Activated T-cell treated with anti-CD3 and anti-CD28 coated beads for 4 hours (primary cell): ENCODE data around the gene PCDHB9.
"Not testable (repeated sequence)": the region's sequence is repeated elsewhere in the genome, so short reads cannot be mapped to it uniquely, and the experiment has no call there.

ENCODE experiments used
- DNase-seq: peaks from one replicate; pipeline ENCODE4 v3.0.0-alpha.2; 2020

PCDHB9 gene

DNA sequence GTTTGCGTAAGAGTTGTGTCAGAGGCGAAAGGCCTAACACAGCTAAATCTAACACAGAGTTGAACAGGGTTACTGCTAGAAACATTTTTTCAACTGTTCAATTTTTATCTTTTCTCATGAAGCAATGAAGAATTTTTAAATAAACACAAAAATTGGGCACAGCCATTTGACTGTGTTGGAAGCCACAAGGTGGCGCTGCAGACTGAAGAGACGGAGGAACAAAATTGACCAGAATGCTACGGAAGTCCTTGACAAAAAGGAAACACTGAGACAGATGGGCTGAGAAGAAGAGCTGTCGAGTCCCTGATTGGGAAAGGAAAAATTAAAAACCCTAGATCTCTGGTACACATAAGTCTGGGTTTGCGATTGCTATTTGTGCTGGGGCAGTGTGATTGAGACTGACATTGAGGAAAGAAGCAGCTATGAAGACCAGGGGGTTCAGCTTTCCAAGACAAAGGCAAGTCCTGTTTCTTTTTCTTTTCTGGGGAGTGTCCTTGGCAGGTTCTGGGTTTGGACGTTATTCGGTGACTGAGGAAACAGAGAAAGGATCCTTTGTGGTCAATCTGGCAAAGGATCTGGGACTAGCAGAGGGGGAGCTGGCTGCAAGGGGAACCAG is at the start of gene PCDHB9:
TSS of gene PCDHB9 (plus strand) at position 265 of the 616 bp plus-strand sequence. CDS start at position 423, 158 bp downstream.
- DNase-seq = no peak

DNA sequence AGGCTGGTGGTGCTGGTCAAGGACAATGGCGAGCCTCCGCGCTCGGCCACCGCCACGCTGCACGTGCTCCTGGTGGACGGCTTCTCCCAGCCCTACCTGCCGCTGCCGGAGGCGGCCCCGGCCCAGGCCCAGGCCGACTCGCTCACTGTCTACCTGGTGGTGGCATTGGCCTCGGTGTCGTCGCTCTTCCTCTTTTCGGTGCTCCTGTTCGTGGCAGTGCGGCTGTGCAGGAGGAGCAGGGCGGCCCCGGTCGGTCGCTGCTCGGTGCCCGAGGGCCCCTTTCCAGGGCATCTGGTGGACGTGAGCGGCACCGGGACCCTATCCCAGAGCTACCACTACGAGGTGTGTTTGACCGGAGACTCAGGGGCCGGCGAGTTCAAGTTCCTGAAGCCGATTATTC is 49.6 kb upstream of the PCDHB9 start:
- DNase-seq = not testable (repeated sequence)

DNA sequence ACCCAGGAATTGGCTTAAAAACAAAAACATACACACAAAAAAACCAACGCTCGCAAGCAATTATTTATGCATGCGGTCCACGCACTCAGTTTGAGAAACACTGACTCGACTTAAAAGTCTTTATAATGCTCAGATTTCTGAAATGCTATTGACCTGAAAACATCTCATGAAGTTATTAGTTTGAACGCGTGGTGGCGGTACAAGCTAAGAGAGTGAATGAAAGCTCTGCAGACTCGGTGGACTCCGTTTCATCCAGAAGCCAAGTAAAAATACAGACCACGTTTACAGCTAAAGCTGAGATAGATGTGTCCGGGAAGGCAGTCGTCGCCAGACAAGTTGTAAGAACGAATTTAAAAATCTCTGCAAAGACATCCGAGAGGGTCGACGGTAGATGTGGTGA is 37.1 kb upstream of the PCDHB9 start, which contains the start of gene PCDHB6:
TSS of gene PCDHB6 (plus strand) at position 246 of the 400 bp plus-strand sequence. CDS start 201 bp downstream, outside the sequence.
- no peak for DNase-seq

DNA sequence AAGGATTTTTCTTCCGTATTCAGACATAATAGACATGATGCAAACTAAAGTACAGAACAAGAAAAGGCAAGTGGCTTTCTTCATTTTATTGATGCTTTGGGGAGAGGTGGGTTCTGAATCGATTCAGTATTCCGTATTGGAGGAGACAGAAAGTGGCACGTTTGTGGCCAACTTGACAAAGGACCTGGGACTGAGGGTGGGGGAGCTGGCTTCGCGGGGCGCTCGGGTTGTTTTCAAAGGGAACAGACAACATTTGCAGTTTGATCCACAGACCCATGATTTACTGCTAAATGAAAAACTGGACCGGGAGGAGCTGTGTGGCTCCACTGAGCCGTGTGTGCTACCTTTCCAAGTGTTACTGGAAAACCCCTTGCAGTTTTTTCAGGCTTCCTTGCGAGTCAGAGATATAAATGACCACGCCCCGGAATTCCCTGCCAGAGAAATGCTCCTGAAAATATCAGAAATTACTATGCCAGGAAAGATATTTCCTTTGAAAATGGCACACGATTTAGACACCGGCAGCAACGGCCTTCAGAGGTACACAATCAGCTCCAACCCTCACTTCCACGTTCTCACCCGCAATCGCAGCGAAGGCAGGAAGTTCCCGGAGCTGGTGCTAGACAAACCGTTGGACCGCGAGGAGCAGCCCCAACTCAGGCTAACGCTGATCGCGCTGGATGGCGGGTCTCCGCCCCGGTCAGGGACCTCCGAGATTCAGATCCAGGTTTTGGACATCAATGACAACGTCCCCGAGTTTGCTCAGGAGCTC is 36.6 kb upstream of the PCDHB9 start:
- no peak for DNase-seq

DNA sequence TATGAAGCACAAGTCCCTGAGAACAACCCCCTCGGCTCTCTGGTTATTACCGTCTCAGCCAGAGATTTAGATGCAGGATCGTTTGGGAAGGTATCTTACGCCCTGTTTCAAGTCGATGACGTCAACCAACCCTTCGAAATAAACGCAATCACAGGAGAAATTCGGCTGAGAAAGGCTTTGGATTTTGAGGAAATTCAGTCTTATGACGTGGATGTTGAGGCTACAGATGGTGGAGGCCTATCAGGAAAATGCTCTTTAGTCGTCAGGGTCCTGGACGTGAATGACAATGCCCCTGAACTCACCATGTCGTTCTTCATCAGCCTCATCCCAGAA is 36.0 kb upstream of the PCDHB9 start:
- no peak for DNase-seq

DNA sequence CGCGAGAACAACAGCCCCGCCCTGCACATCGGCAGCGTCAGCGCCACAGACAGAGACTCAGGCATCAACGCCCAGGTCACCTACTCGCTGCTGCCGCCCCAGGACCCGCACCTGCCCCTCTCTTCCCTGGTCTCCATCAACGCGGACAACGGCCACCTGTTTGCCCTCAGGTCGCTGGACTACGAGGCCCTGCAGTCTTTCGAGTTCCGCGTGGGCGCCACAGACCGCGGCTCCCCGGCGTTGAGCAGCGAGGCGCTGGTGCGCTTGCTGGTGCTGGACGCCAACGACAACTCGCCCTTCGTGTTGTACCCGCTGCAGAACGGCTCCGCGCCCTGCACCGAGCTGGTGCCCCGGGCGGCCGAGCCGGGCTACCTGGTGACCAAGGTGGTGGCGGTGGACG is 35.3 kb upstream of the PCDHB9 start:
- DNase-seq = not testable (repeated sequence)

DNA sequence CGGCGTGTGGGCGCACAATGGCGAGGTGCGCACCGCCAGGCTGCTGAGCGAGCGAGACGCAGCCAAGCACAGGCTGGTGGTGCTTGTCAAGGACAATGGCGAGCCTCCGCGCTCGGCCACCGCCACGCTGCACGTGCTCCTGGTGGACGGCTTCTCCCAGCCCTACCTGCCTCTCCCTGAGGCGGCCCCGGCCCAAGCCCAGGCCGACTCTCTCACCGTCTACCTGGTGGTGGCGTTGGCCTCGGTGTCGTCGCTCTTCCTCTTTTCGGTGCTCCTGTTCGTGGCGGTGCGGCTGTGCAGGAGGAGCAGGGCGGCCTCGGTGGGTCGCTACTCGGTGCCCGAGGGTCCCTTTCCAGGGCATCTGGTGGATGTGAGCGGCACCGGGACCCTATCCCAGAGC is 34.9 kb upstream of the PCDHB9 start:
- DNase-seq = not testable (repeated sequence)

DNA sequence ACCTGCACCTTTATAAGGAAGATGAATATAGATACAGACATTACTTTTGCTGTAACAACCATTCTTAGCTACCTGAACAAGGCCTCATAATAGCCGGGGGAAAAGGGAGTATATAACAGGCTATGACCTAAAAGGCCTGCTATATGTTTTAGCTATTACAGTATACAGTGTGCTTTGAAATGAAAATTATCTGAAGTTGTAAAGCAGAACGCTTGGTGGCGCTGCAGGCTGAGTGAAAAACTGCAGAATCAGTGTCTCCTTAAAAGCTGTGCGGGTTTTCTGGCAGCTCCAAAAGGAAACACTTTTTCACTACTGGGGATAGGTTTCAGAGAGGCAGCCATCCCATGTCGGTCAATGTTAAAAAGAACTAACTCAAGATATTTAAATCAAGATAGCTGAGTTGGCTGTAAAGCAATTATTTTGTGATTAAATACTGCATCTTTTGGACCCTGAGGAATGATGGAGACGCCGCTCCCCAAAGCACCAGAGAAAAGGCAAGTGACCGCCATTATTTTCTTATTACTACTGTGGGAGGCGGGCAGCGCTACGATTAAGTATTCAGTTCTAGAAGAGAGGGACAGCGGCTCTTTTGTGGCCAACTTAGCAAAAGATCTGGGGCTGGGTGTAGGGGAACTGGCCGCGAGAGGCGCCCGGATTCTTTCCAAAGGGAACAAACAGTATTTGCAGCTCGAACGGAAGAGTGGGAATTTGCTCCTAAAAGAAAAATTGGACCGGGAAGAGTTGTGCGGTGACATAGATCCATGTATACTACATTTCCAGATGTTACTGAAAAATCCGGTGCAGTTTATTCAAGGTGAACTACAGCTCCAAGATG is 31.2 kb upstream of the PCDHB9 start:
- DNase-seq = no peak

DNA sequence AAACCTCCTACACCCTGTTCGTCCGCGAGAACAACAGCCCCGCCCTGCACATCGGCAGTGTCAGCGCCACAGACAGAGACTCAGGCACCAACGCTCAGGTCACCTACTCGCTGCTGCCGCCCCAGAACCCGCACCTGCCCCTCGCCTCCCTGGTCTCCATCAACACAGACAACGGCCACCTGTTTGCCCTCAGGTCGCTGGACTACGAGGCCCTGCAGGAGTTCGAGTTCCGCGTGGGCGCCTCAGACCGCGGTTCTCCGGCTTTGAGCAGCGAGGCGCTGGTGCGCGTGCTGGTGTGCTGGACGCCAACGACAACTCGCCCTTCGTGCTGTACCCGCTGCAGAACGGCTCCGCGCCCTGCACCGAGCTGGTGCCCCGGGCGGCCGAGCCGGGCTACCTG is 29.6 kb upstream of the PCDHB9 start:
- not testable (repeated sequence) for DNase-seq

DNA sequence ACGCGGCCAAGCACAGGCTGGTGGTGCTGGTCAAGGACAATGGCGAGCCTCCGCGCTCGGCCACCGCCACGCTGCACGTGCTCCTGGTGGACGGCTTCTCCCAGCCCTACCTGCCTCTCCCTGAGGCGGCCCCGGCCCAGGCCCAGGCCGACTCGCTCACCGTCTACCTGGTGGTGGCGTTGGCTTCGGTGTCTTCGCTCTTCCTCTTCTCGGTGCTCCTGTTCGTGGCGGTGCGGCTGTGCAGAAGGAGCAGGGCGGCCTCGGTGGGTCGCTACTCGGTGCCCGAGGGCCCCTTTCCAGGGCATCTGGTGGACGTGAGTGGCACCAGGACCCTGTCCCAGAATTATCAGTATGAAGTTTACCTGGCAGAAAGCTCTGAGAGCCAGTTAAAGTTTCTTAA is 29.1 kb upstream of the PCDHB9 start:
- DNase-seq = not testable (repeated sequence)

DNA sequence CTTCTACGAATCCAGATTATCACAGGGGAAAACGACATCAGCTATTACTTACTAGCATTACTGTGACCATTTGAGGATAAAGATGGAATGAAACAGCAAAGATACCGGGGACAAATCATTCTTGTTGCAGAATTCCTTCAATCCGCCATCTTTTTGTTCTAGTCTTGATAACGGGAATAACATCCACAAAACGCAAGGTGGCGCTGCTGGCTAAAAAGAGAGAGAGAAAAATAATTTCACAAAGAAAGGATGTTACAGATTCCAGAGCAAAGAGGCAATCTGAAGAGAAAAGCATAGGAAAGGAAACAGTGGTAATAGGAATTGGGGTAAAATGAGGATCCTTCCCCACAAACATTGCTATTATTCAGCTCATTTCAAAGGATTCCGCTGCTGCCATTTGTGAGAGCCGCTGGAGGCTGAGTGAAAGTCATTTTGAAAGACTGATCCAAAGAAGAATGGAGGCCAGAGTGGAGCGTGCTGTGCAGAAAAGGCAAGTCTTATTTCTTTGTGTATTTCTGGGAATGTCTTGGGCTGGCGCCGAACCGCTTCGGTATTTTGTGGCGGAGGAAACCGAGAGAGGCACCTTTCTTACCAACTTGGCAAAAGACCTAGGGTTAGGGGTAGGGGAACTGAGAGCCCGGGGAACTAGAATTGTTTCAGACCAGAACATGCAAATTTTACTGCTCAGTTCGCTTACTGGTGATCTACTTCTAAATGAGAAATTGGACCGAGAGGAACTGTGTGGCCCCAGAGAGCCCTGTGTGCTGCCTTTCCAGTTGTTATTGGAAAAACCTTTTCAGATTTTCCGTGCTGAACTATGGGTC is 14.4 kb upstream of the PCDHB9 start, which contains the start of gene PCDHB7:
TSS of gene PCDHB7 (plus strand) at position 264 of the 824 bp plus-strand sequence. CDS start at position 456, 192 bp downstream.
- DNase-seq = no peak

DNA sequence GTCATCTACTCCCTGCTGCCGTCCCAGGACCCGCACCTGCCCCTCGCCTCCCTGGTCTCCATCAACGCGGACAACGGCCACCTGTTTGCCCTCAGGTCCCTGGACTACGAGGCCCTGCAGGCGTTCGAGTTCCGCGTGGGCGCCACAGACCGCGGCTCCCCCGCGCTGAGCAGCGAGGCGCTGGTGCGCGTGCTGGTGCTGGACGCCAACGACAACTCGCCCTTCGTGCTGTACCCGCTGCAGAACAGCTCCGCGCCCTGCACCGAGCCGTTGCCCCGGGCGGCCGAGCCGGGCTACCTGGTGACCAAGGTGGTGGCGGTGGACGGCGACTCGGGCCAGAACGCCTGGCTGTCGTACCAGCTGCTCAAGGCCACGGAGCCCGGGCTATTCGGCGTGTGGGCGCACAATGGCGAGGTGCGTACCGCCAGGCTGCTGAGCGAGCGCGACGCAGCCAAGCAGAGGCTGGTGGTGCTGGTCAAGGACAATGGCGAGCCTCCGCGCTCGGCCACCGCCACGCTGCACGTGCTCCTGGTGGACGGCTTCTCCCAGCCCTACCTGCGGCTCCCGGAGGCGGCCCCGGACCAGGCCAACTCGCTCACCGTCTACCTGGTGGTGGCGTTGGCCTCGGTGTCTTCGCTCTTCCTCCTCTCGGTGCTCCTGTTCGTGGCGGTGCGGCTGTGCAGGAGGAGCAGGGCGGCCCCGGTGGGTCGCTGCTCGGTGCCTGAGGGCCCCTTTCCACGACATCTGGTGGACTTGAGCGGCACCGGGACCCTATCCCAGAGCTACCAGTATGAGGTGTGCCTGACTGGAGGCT is 12.5 kb upstream of the PCDHB9 start:
- not testable (repeated sequence) for DNase-seq

DNA sequence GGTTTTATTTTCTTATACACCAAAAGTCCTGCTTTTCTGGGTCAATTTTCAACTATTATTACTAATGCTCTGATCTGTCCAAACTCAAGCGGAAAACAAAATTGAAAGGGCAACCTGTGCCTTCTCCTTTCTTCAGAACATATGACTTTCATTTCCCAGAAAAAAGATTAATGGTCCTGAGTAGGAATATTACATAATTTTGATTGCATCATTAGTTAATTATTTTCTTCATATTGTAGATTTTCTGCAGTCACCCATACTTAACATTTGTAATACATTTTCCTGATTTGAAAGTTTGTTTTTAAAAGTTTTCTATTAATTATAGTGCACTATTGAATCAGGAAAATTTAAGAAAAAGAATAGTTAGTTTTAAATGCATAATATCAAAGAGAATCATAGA is 11.0 kb upstream of the PCDHB9 start:
- DNase-seq = no peak

DNA sequence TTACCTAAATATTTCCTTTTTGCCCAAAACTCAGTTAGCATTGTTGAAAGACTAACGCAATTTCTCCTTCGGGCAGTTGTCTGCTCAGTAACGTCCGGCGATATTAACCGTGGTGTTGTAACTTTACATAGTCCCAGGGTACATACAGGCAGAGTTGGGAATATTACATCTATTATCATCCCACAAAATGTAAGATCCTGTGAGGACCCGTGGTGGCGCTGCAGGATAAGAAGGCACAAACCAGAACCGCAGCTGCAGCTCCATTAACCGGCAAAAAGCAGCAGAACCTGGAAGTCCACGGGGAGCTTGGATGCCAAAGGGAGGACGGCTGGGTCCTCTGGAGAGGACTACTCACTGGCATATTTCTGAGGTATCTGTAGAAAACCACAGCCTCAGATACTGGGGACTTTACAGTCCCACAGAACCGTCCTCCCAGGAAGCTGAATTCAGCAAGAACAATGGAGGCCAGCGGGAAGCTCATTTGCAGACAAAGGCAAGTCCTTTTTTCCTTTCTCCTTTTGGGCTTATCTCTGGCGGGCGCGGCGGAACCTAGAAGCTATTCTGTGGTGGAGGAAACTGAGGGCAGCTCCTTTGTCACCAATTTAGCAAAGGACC is 9.3 kb upstream of the PCDHB9 start, which contains the start of gene PCDHB8:
TSS of gene PCDHB8 (plus strand) at position 214 of the 615 bp plus-strand sequence. CDS start at position 459, 245 bp downstream.
- DNase-seq = not testable (repeated sequence)

DNA sequence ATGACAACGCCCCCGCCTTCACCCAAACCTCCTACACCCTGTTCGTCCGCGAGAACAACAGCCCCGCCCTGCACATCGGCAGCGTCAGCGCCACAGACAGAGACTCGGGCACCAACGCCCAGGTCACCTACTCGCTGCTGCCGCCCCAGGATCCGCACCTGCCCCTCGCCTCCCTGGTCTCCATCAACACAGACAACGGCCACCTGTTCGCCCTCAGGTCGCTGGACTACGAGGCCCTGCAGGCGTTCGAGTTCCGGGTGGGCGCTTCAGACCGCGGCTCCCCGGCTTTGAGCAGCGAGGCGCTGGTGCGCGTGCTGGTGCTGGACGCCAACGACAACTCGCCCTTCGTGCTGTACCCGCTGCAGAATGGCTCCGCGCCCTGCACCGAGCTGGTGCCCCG is 7.6 kb upstream of the PCDHB9 start:
- DNase-seq = not testable (repeated sequence)

DNA sequence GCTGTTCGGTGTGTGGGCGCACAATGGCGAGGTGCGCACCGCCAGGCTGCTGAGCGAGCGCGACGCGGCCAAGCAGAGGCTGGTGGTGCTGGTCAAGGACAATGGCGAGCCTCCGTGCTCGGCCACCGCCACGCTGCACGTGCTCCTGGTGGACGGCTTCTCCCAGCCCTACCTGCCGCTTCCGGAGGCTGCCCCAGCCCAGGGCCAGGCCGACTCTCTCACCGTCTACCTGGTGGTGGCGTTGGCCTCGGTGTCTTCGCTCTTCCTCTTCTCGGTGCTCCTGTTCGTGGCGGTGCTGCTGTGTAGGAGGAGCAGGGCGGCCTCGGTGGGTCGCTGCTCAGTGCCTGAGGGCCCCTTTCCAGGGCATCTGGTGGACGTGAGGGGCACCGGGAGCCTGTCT is 7.1 kb upstream of the PCDHB9 start:
- DNase-seq = not testable (repeated sequence)

DNA sequence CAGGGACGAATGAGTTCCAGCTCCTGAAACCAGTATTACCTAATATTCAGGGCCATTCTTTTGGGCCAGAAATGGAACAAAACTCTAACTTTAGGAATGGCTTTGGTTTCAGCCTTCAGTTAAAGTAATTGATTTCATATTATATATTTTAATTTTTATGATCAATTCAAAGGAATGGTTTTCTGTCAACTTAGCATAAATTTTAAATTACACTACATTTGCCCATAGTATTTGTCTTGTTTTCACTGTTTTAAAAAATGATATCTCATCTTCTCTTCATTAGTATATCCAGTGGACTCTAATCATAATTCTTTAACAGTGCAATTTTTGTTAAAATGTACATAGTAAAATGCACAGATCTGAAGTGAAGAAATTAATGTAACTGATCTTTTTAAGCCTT is 6.6 kb upstream of the PCDHB9 start:
- DNase-seq = no peak

DNA sequence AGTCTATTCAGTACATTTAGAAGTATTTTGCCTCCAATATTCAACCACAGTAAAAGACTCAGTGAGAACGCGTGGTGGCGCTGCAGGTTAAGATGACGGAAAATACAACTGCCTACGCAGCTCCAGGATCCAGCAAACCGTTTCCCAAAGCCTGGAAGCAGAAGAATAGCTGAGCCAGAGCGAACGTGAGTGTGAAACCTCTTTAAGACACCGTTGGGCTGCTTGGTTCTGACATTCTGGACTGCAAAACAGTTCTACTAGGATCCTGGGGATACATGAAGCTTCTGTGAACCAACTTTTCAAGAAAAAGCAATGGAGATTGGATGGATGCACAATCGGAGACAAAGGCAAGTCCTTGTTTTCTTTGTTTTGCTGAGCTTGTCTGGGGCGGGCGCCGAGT is 4.7 kb upstream of the PCDHB9 start, which contains the start of gene PCDHB16:
TSS of gene PCDHB16 (plus strand) at position 140 of the 400 bp plus-strand sequence. CDS start at position 313, 173 bp downstream.
- no peak for DNase-seq

DNA sequence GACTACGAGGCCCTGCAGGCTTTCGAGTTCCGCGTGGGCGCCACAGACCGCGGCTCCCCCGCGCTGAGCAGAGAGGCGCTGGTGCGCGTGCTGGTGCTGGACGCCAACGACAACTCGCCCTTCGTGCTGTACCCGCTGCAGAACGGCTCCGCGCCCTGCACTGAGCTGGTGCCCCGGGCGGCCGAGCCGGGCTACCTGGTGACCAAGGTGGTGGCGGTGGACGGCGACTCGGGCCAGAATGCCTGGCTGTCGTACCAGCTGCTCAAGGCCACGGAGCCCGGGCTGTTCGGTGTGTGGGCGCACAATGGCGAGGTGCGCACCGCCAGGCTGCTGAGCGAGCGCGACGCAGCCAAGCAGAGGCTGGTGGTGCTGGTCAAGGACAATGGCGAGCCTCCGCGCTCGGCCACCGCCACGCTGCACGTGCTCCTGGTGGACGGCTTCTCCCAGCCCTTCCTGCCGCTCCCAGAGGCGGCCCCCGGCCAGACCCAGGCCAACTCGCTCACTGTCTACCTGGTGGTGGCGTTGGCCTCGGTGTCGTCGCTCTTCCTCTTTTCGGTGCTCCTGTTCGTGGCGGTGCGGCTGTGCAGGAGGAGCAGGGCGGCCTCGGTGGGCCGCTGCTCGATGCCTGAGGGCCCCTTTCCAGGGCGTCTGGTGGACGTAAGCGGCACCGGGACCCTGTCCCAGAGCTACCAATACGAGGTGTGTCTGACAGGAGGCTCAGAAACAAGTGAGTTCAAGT is 2.7 kb upstream of the PCDHB9 start:
- not testable (repeated sequence) for DNase-seq

DNA sequence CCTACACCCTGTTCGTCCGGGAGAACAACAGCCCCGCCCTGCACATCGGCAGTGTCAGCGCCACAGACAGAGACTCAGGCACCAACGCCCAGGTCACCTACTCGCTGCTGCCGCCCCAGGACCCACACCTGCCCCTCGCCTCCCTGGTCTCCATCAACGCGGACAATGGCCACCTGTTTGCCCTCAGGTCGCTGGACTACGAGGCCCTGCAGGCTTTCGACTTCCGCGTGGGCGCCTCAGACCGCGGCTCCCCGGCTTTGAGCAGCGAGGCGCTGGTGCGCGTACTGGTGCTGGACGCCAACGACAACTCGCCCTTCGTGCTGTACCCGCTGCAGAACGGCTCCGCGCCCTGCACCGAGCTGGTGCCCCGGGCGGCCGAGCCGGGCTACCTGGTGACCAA is 1.7 kb downstream of the PCDHB9 start:
- not testable (repeated sequence) for DNase-seq
